ENCODE data around the gene HIP1. TPM values are rescaled to one million over a fixed set of nuclear protein-coding genes. Genes with fewer than 3 reads are reported as not detected.

Gene HIP1
- total RNA-seq, 1 donor from 2014 or later = 7.9 TPM

- CTCF ChIA-PET = no interaction called here
- intact Hi-C loops (cut with micrococcal nuclease) = no loop called here
- DNase-seq (no peak), ATAC-seq (ENCODE audit: low read depth) (no peak)
- POLR2A ChIA-PET = no interaction called here
- H3K27me3 Mint-ChIP-seq = no peaks in the 10 kb centered on the region
- no peaks in the 10 kb centered on the region for H3K9me3 Mint-ChIP-seq
- H3K4me1 Mint-ChIP-seq = no peaks in the 10 kb centered on the region
- peaks cover 23% of the 10 kb centered on the region for H3K36me3 Mint-ChIP-seq (ENCODE audit: low read depth)
- no peak for TF ChIP-seq CTCF (IDR thresholded peaks at IDR 0.05)
- no peak overlapping the region for H3K27ac Mint-ChIP-seq
- H3K4me3 Mint-ChIP-seq = no peak overlapping the region
Observed at GRCh38 chr7:75555736-75556135, 183.0 kb downstream of the HIP1 start.

GRCh38 chr7:75546237-75547015 is 192.3 kb downstream of the HIP1 start:
- ChIA-PET POLR2A (no interaction called here), CTCF (interaction anchor here (0.7 kb wide), 1 partner anchor 216 kb away, joined by 3 read pairs; no protein-coding TSS in a partner anchor)
- ATAC-seq (ENCODE audit: low read depth) (no peak), DNase-seq (no peak)
- intact Hi-C loops (cut with micrococcal nuclease) = no loop called here
- no peak for TF ChIP-seq CTCF (IDR thresholded peaks at IDR 0.05)
- Mint-ChIP-seq H3K4me1 (no peaks in the 10 kb centered on the region), H3K27ac (no peak overlapping the region), H3K4me3 (no peak overlapping the region), H3K36me3 (ENCODE audit: low read depth) (peaks cover 17% of the 10 kb centered on the region), H3K27me3 (no peaks in the 10 kb centered on the region), H3K9me3 (no peaks in the 10 kb centered on the region)

GRCh38 chr7:75537731-75538130 is 201.0 kb downstream of the HIP1 start:
- no peak for TF ChIP-seq CTCF (IDR thresholded peaks at IDR 0.05)
- no peaks in the 10 kb centered on the region for H3K27me3 Mint-ChIP-seq
- CTCF ChIA-PET = no interaction called here
- no peak for DNase-seq
- no peaks in the 10 kb centered on the region for H3K9me3 Mint-ChIP-seq
- peaks cover 15% of the 10 kb centered on the region for H3K36me3 Mint-ChIP-seq (ENCODE audit: low read depth)
- H3K4me1 Mint-ChIP-seq = peaks cover 8% of the 10 kb centered on the region
- no peak overlapping the region for H3K4me3 Mint-ChIP-seq
- POLR2A ChIA-PET = no interaction called here
- no peak overlapping the region for H3K27ac Mint-ChIP-seq
- intact Hi-C loops (cut with micrococcal nuclease) = no loop called here
- no peak for ATAC-seq (ENCODE audit: low read depth)

GRCh38 chr7:75536940-75537538 is 201.7 kb downstream of the HIP1 start:
- CTCF ChIA-PET = no interaction called here
- intact Hi-C loops (cut with micrococcal nuclease) = no loop called here
- no peaks in the 10 kb centered on the region for H3K27me3 Mint-ChIP-seq
- H3K36me3 Mint-ChIP-seq (ENCODE audit: low read depth) = peaks cover 15% of the 10 kb centered on the region
- no peaks in the 10 kb centered on the region for H3K9me3 Mint-ChIP-seq
- DNase-seq = no peak
- H3K27ac Mint-ChIP-seq = no peak overlapping the region
- no peak for TF ChIP-seq CTCF (IDR thresholded peaks at IDR 0.05)
- POLR2A ChIA-PET = no interaction called here
- H3K4me1 Mint-ChIP-seq = peaks cover 8% of the 10 kb centered on the region
- no peak for ATAC-seq (ENCODE audit: low read depth)
- no peak overlapping the region for H3K4me3 Mint-ChIP-seq

- no peaks in the 10 kb centered on the region for H3K27me3 Mint-ChIP-seq
- ChIA-PET POLR2A (no interaction called here), CTCF (no interaction called here)
- no peak overlapping the region for H3K27ac Mint-ChIP-seq
- no peak for ATAC-seq (ENCODE audit: low read depth)
- TF ChIP-seq CTCF (IDR thresholded peaks at IDR 0.05) = no peak
- peaks cover 10% of the 10 kb centered on the region for H3K36me3 Mint-ChIP-seq (ENCODE audit: low read depth)
- H3K4me1 Mint-ChIP-seq = peaks cover 8% of the 10 kb centered on the region
- no peak for DNase-seq
- H3K9me3 Mint-ChIP-seq = no peaks in the 10 kb centered on the region
- intact Hi-C loops (cut with micrococcal nuclease) = no loop called here
- H3K4me3 Mint-ChIP-seq = no peak overlapping the region
Observed at GRCh38 chr7:75536491-75536890, 202.2 kb downstream of the HIP1 start.
